NCI-H446 (cell line): ENCODE measurements around the gene ADAM19.

Source experiments
- DNase-seq, 2 experiments: peaks; one replicate each; lab custom pipeline; 2025; lab: John Stamatoyannopoulos, UW

Gene ADAM19

GRCh38 chr5:157575381-157576020 is at the start of gene ADAM19:
TSS of gene ADAM19 (minus strand) at chr5:157575775. CDS start at chr5:157575696, 79 bp downstream.
- DNase-seq = peak in 1 of 2 experiments; percentile 54

GRCh38 chr5:157624144-157624543 is 48.6 kb upstream of the ADAM19 start:
- DNase-seq = no peak

- no peak for DNase-seq
Observed at GRCh38 chr5:157620776-157621175, 45.2 kb upstream of the ADAM19 start.

GRCh38 chr5:157618191-157618765 is 42.7 kb upstream of the ADAM19 start:
- no peak for DNase-seq

GRCh38 chr5:157616785-157617184 is 41.2 kb upstream of the ADAM19 start:
- no peak for DNase-seq

- DNase-seq = no peak
Observed at GRCh38 chr5:157613385-157614245, 38.0 kb upstream of the ADAM19 start.

- DNase-seq = no peak
Observed at GRCh38 chr5:157612581-157612980, 37.0 kb upstream of the ADAM19 start.

GRCh38 chr5:157611571-157612476 is 36.2 kb upstream of the ADAM19 start:
- DNase-seq = no peak

- no peak for DNase-seq
Observed at GRCh38 chr5:157610990-157611389, 35.4 kb upstream of the ADAM19 start.

- no peak for DNase-seq
Observed at GRCh38 chr5:157608972-157609565, 33.5 kb upstream of the ADAM19 start.

- DNase-seq = no peak
Observed at GRCh38 chr5:157607371-157608161, 32.0 kb upstream of the ADAM19 start.

- DNase-seq = no peak
Observed at GRCh38 chr5:157606046-157606445, 30.5 kb upstream of the ADAM19 start.

- no peak for DNase-seq
Observed at GRCh38 chr5:157603333-157604190, 28.0 kb upstream of the ADAM19 start.

GRCh38 chr5:157602505-157602904 is 26.9 kb upstream of the ADAM19 start:
- DNase-seq = no peak

GRCh38 chr5:157600252-157600651 is 24.7 kb upstream of the ADAM19 start:
- no peak for DNase-seq

- DNase-seq = no peak
Observed at GRCh38 chr5:157599565-157599964, 24.0 kb upstream of the ADAM19 start.

GRCh38 chr5:157598350-157598936 is 22.9 kb upstream of the ADAM19 start:
- no peak for DNase-seq

- no peak for DNase-seq
Observed at GRCh38 chr5:157597277-157597676, 21.7 kb upstream of the ADAM19 start.

GRCh38 chr5:157596487-157596886 is 20.9 kb upstream of the ADAM19 start:
- DNase-seq = no peak
